Measurements from ENCODE around the gene OTOF. TPM values are rescaled to one million over a fixed set of nuclear protein-coding genes. Genes with fewer than 3 reads are reported as not detected.

OTOF gene
- total RNA-seq, 1 experiment from 2014 or later, result 0.10 TPM

DNA sequence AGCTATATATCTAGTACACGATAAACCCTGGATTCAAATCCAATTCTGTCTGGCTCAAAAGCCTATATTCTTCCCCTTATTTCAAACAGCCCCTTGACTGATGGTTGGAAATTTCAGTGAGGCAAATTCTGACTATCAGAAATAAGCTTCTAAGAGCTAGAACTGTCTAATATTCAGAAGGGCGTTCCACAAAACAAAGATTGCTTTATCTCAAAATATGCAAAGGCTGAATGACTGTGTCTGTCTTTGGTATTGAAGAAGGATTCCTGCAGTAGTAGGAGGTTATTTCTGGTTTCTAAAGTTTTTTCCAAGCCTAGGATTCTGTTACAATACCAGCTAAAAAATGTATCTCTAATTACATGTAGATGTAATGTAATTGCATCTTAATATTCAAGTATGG lies 45.1 kb downstream of the OTOF start:
- Histone ChIP-seq H3K4me2 (ENCODE audit: low read length) (no peak overlapping the region), H3K36me3 (ENCODE audit: control insufficient read depth in 1 of 2, insufficient read depth in 2 of 2, low read length in 2 of 2) (no peaks in the 10 kb centered on the region), H3K4me3 (replicated peaks in 1 of 2; ENCODE audit: low read depth in 1 of 2, low read length in 2 of 2) (no peak overlapping the region), H3K9ac (ENCODE audit: low read length) (no peak overlapping the region), H3K9me3 (ENCODE audit: control insufficient read depth in 1 of 2, insufficient read depth in 1 of 2, low read depth in 1 of 2, low read length in 2 of 2) (no peaks in the 10 kb centered on the region), H3K27ac (ENCODE audit: low read depth, low read length) (no peak overlapping the region), H4K20me1 (ENCODE audit: insufficient read depth) (no peaks in the 10 kb centered on the region), H3K4me1 (ENCODE audit: control insufficient read depth in 1 of 2, insufficient read depth in 2 of 2, low read length in 2 of 2) (no peaks in the 10 kb centered on the region), H2AFZ (ENCODE audit: low read depth, low read length, poor library complexity, severe bottlenecking) (no peak overlapping the region), H3K27me3 (ENCODE audit: insufficient read depth, low read length) (no peaks in the 10 kb centered on the region), H3K79me2 (ENCODE audit: insufficient read depth, low read length) (no peaks in the 10 kb centered on the region), H3K9me2 (ENCODE audit: insufficient read depth) (no peaks in the 10 kb centered on the region)
- CTCF ChIA-PET, result no interaction called here
- ATAC-seq (no peak), DNase-seq (ENCODE audit: low read depth, low spot score) (no peak)
- TF ChIP-seq EZH2 (IDR thresholded peaks at IDR 0.05) (no peak), EZH2phosphoT487 (IDR thresholded peaks at IDR 0.05; ENCODE audit: borderline replicate concordance) (no peak), RAD21 (IDR thresholded peaks at IDR 0.05; ENCODE audit: low read depth) (no peak), JUND (IDR thresholded peaks at IDR 0.05) (no peak), EGR1 (IDR thresholded peaks at IDR 0.05; ENCODE audit: low read depth) (no peak), CTCF (IDR thresholded peaks at IDR 0.05 in 2 of 3, conservative IDR thresholded peaks at IDR 0.05 in 1 of 3; ENCODE audit: borderline replicate concordance in 1 of 3, insufficient read depth in 1 of 3, low read depth in 2 of 3, low read length in 2 of 3) (no peak), ZFX (IDR thresholded peaks at IDR 0.05) (no peak), SP1 (IDR thresholded peaks at IDR 0.05; ENCODE audit: low read depth) (no peak), TCF7L2 (IDR thresholded peaks at IDR 0.05; ENCODE audit: borderline replicate concordance, extremely low read depth, insufficient read depth, insufficient read length) (no peak), ELF1 (IDR thresholded peaks at IDR 0.05; ENCODE audit: borderline replicate concordance, low read depth) (no peak)
- TF ChIP-seq, protein P1, sequence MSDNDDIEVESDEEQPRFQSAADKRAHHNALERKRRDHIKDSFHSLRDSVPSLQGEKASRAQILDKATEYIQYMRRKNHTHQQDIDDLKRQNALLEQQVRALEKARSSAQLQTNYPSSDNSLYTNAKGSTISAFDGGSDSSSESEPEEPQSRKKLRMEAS (IDR thresholded peaks at IDR 0.05), result no peak
- TF ChIP-seq, protein P2, sequence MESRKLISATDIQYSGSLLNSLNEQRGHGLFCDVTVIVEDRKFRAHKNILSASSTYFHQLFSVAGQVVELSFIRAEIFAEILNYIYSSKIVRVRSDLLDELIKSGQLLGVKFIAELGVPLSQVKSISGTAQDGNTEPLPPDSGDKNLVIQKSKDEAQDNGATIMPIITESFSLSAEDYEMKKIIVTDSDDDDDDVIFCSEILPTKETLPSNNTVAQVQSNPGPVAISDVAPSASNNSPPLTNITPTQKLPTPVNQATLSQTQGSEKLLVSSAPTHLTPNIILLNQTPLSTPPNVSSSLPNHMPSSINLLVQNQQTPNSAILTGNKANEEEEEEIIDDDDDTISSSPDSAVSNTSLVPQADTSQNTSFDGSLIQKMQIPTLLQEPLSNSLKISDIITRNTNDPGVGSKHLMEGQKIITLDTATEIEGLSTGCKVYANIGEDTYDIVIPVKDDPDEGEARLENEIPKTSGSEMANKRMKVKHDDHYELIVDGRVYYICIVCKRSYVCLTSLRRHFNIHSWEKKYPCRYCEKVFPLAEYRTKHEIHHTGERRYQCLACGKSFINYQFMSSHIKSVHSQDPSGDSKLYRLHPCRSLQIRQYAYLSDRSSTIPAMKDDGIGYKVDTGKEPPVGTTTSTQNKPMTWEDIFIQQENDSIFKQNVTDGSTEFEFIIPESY (IDR thresholded peaks at IDR 0.05; ENCODE audit: extremely low read depth, insufficient replicate concordance, low read length), result no peak
- no TSS peak for BruUV-seq (replicated peaks)
- RAD21 ChIA-PET (ENCODE audit: low non-redundant PET in 1 of 2, low total read pairs in 2 of 2, uncharacterized antibody in 2 of 2, unreplicated experiment in 2 of 2), result no interaction called here
- POLR2A ChIA-PET, result no interaction called here
- intact Hi-C loops (cut with micrococcal nuclease), result no loop called here

Data from HCT116 (cell line).